GM12801 (cell line): ENCODE data around the gene SLC34A1.

Experiments used
- CTCF ChIP-seq: IDR thresholded peaks from one replicate; pipeline ENCODE4 v1.5.1; 2011; ENCODE audit warnings: control low read depth; ENCODE audit not compliant: insufficient read length; ENCODE audit errors: extremely low read depth

The SLC34A1 gene

GRCh38 chr5:177339107-177339638, 45.1 kb upstream of the SLC34A1 start:
- TF ChIP-seq CTCF = no peak

GRCh38 chr5:177343777-177344176, 40.5 kb upstream of the SLC34A1 start:
- TF ChIP-seq CTCF = no peak

GRCh38 chr5:177344891-177345290, 39.3 kb upstream of the SLC34A1 start:
- TF ChIP-seq CTCF = no peak

- TF ChIP-seq CTCF = no peak
Observed at GRCh38 chr5:177346820-177347219, 37.4 kb upstream of the SLC34A1 start.

GRCh38 chr5:177347699-177348098, 36.5 kb upstream of the SLC34A1 start:
- TF ChIP-seq CTCF = no peak

- TF ChIP-seq CTCF = no peak
Observed at GRCh38 chr5:177349362-177349647, 34.9 kb upstream of the SLC34A1 start.

- TF ChIP-seq CTCF = no peak
Observed at GRCh38 chr5:177349762-177350161, 34.5 kb upstream of the SLC34A1 start.
